Left lung (tissue), 10 donors: ENCODE results near the gene HCFC1. TPM values are rescaled to one million over a fixed set of nuclear protein-coding genes. Genes with fewer than 3 reads are reported as not detected.

Experiments
- ATAC-seq: fragments of 200-7000 bp; cut with Tn5 transposase; one replicate; pipeline ENCODE4 v1.9.1; 2020; ENCODE audit warnings: moderate library complexity
- DNase-seq, 4 donors: peaks; one replicate each; pipeline ENCODE4 v3.0.0-alpha.2; 2013 to 2020
- H3K27ac ChIP-seq, 2 donors: fragments of 200-600 bp; sonication (generic) in 1 of 2; one replicate each; pipeline versions ENCODE4 v1.5.0 to v1.8.0; 2020 to 2021
- H3K27me3 ChIP-seq, 2 donors: fragments of 200-600 bp; sonication (generic) in 1 of 2; one replicate each; pipeline versions ENCODE4 v1.5.0 to v1.8.0; 2020 to 2021
- H3K36me3 ChIP-seq, 2 donors: fragments of 200-600 bp; sonication (generic) in 1 of 2; one replicate each; pipeline versions ENCODE4 v1.5.0 to v1.8.0; 2020 to 2021
- H3K4me1 ChIP-seq, 2 donors: fragments of 200-600 bp; one replicate each; pipeline ENCODE4 v1.8.0; 2021
- H3K4me3 ChIP-seq, 2 donors: fragments of 200-600 bp; sonication (generic) in 1 of 2; one replicate each; pipeline versions ENCODE4 v1.5.0 to v1.8.0; 2020 to 2021; ENCODE audit warnings: mild to moderate bottlenecking in 1 of 2
- H3K9me3 ChIP-seq, 2 donors: fragments of 200-600 bp; sonication (generic) in 1 of 2; one replicate each; pipeline versions ENCODE4 v1.5.0 to v1.8.0; 2020 to 2021
- intact Hi-C, 2 donors: fragments of 100-400 bp; cut with DNase I; formaldehyde crosslinking; loops; one replicate each; pipeline versions ENCODE4 v1.11.2 to v1.14.2; 2022
- polyA plus RNA-seq, 6 donors: library from polyadenylated mRNA; unstranded; fragments of 120-200 nt; gene quantifications; one replicate each; pipeline ENCODE4 v1.2.1, GENCODE V29; 2013; ENCODE audit not compliant: insufficient read length in 6 of 6
- total RNA-seq, 2 donors: library from RNA; stranded (reverse); fragmentation: NEBNext Ultra II Directional; extraction: Animal tissue kit (Norgen Biotek cat#: 25700); gene quantifications; one replicate each; pipeline ENCODE4 v1.2.1, GENCODE V29; 2021
- TF ChIP-seq, protein P1 (sequence below), 2 donors: fragments of 200-600 bp; sonication (generic) in 1 of 2; IDR thresholded peaks; one replicate each; pipeline versions ENCODE4 v1.5.0 to v1.8.0; 2021; ENCODE audit warnings: antibody characterized with exemption in 2 of 2
- donor health status: DM: no; HTN: yes; CAD: no.
- donor health status: DM: no; HTN: no; CAD: no.

HCFC1 gene
- total and polyA plus RNA-seq, 8 donors, result 28.4 to 58.1 (median 43.9) TPM

DNA sequence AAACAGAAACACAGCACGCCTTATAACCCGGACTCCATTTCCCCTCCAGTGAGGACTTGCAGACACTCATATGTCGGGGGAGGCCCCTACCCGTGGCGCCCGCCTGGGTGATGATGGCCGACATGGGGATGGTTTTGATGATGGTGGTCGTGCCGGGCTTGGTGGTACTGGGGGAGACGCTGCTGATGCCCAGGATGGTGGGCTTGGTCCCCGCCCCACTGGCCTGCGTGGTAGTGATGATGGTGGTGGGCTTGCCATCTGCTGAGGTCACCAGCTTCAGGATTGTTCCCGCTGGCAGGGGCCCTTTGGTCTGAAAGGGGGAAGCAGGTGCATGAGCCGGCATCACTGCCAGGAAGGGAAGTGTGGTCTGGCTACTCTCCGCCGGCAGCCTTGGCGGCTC is 14.4 kb downstream of the HCFC1 start:
- TF ChIP-seq, protein P1, sequence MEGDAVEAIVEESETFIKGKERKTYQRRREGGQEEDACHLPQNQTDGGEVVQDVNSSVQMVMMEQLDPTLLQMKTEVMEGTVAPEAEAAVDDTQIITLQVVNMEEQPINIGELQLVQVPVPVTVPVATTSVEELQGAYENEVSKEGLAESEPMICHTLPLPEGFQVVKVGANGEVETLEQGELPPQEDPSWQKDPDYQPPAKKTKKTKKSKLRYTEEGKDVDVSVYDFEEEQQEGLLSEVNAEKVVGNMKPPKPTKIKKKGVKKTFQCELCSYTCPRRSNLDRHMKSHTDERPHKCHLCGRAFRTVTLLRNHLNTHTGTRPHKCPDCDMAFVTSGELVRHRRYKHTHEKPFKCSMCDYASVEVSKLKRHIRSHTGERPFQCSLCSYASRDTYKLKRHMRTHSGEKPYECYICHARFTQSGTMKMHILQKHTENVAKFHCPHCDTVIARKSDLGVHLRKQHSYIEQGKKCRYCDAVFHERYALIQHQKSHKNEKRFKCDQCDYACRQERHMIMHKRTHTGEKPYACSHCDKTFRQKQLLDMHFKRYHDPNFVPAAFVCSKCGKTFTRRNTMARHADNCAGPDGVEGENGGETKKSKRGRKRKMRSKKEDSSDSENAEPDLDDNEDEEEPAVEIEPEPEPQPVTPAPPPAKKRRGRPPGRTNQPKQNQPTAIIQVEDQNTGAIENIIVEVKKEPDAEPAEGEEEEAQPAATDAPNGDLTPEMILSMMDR (IDR thresholded peaks at IDR 0.05), result no peak
- DNase-seq (no peak), ATAC-seq (no peak)
- H3K4me1 ChIP-seq, result no peaks in the 10 kb centered on the region
- H3K27me3 ChIP-seq, result no peaks in the 10 kb centered on the region
- H3K36me3 ChIP-seq, result peaks cover 0 to 100% of the 10 kb centered on the region in 2 donors
- H3K9me3 ChIP-seq, result no peaks in the 10 kb centered on the region
- H3K27ac ChIP-seq, result no peak overlapping the region
- intact Hi-C loops, result no loop called here
- H3K4me3 ChIP-seq, result no peak overlapping the region

DNA sequence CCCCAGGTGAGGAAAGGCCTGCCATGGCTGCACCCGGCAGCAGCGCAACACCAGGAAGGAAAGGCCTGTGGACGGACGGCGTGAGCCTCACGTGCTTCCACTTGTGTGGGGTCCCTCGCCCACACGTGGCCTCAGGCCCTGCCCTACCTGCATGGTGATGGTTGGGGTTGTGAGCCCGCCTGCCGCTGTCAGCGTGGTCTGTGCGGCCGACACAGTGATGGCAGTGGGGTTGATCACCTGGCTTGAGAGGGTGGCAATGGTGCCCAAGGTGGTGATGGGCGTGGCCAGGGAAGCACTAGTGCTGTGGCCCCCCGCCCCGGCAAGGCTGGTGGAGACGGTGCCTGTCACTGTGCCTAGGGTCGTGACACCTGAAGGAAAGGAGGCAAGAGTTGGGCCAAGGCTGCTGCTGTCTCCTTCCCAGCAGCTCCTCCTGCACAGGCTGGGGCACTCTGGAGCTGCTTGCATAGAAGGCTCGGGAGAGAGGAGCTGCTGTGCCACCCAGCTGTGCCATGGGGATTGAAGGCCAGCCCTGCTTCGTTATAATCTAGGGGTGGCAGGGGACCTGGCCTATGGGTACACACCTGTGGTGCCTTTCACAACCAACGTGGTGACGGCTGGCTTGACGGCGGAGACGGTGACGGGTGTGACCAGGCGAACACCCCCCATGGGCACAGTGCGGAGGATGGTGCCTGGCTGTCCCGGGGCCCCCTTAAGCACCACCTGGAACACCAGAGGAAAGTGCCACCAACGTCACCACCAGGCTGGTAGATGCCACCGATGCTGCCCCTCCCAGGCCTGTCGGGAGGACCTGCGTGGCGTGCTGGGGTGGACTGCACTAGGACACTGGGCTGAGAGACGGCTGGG is 15.3 kb downstream of the HCFC1 start:
- DNase-seq (no peak), ATAC-seq (no peak)
- Histone ChIP-seq H3K9me3 (no peaks in the 10 kb centered on the region), H3K27me3 (no peaks in the 10 kb centered on the region), H3K4me1 (no peaks in the 10 kb centered on the region), H3K27ac (no peak overlapping the region), H3K4me3 (no peak overlapping the region), H3K36me3 (peaks cover 0 to 100% of the 10 kb centered on the region in 2 donors)
- intact Hi-C loops, result no loop called here
- TF ChIP-seq, protein P1 (IDR thresholded peaks at IDR 0.05), result no peak

DNA sequence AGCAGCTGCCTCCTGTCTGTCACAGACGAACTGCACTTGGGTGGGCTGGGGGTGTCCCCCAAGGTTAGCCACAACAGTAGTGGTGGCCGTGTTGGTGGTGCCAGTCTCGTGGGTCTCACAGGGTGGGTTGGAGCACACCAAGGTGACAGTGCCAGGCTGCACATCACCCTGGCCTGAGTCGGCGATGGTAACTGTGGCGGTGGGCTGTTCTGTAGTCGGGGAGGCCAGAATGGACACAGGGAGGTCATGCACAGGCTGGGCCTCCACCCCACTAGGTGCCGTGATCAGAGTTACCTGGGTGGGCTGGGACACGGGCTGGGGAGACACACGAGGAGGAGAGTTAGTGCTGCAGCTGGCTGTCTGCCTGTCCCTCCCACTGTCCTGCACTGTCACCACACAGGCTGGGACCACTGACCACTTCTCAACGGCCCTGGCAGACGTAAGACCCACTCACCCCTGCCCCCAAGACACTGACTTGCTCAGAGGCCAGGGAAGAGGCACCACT is 16.3 kb downstream of the HCFC1 start:
- no peaks in the 10 kb centered on the region for H3K9me3 ChIP-seq
- peaks cover 0 to 100% of the 10 kb centered on the region in 2 donors for H3K36me3 ChIP-seq
- H3K27me3 ChIP-seq, result no peaks in the 10 kb centered on the region
- TF ChIP-seq, protein P1 (IDR thresholded peaks at IDR 0.05), result no peak
- no peaks in the 10 kb centered on the region for H3K4me1 ChIP-seq
- H3K4me3 ChIP-seq, result no peak overlapping the region
- ATAC-seq, result no peak
- intact Hi-C loops, result no loop called here
- DNase-seq, result no peak
- no peak overlapping the region for H3K27ac ChIP-seq

DNA sequence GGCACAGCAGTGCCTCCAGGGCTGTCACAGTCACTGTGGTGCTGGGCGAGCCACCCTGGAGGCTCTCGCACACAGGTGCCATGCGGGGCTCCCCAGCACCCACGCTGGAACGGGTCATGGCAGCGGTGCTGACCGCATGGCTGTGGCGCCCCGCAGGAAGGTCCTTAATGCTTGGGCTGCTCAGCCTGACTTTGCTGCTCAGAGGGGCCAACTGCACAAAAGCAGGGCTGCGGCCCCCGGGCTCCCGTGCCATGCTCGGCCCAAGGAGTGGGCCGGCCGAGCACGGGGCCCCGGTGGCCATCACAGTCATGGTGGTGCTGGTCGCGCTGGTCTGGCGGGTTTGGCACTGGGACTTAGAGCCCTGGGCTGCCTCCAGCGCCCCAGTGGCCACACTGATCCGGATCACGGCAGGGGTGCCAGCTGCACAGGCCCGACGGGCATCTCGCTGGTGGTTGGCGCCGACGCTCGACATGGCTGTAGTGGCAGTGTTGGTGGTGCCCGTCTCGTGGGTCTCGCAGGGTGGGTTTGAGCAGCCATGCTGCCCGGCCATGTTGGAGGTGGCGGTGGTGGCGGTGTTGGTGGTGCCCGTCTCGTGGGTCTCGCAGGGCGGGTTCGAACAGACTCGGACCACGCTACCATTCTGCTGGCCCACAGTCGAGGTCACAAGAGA is 16.9 kb downstream of the HCFC1 start:
- TF ChIP-seq, protein P1 (IDR thresholded peaks at IDR 0.05), result no peak
- intact Hi-C loops, result no loop called here
- H3K27ac ChIP-seq, result no peak overlapping the region
- H3K4me3 ChIP-seq, result no peak overlapping the region
- no peak for ATAC-seq
- no peak for DNase-seq
- H3K4me1 ChIP-seq, result peaks cover 0 to under 1% of the 10 kb centered on the region in 2 donors
- no peaks in the 10 kb centered on the region for H3K9me3 ChIP-seq
- H3K36me3 ChIP-seq, result peaks cover 0 to 100% of the 10 kb centered on the region in 2 donors
- H3K27me3 ChIP-seq, result no peaks in the 10 kb centered on the region
